ENCODE results near the gene GNB1L.

GRCh38 chr22:19872779-19873137, 18.1 kb upstream of the GNB1L start:
- no peak for TF ChIP-seq POLR2A (IDR thresholded peaks at IDR 0.05)
- no peak for TF ChIP-seq EP300 (IDR thresholded peaks at IDR 0.05)
- no peak for TF ChIP-seq CTCF (IDR thresholded peaks at IDR 0.05)

Measured in gastroesophageal sphincter (tissue), 3 donors.